SKM-1 (cell line): ENCODE measurements around the gene GOLGB1.
"Not testable (repeated sequence)": the region's sequence is repeated elsewhere in the genome, so short reads cannot be mapped to it uniquely, and the experiment has no call there.

Source experiments
- DNase-seq: peaks from one replicate; lab custom pipeline; 2025; ENCODE audit not compliant: unreplicated experiment; lab: John Stamatoyannopoulos, UW

Gene GOLGB1, protein sequence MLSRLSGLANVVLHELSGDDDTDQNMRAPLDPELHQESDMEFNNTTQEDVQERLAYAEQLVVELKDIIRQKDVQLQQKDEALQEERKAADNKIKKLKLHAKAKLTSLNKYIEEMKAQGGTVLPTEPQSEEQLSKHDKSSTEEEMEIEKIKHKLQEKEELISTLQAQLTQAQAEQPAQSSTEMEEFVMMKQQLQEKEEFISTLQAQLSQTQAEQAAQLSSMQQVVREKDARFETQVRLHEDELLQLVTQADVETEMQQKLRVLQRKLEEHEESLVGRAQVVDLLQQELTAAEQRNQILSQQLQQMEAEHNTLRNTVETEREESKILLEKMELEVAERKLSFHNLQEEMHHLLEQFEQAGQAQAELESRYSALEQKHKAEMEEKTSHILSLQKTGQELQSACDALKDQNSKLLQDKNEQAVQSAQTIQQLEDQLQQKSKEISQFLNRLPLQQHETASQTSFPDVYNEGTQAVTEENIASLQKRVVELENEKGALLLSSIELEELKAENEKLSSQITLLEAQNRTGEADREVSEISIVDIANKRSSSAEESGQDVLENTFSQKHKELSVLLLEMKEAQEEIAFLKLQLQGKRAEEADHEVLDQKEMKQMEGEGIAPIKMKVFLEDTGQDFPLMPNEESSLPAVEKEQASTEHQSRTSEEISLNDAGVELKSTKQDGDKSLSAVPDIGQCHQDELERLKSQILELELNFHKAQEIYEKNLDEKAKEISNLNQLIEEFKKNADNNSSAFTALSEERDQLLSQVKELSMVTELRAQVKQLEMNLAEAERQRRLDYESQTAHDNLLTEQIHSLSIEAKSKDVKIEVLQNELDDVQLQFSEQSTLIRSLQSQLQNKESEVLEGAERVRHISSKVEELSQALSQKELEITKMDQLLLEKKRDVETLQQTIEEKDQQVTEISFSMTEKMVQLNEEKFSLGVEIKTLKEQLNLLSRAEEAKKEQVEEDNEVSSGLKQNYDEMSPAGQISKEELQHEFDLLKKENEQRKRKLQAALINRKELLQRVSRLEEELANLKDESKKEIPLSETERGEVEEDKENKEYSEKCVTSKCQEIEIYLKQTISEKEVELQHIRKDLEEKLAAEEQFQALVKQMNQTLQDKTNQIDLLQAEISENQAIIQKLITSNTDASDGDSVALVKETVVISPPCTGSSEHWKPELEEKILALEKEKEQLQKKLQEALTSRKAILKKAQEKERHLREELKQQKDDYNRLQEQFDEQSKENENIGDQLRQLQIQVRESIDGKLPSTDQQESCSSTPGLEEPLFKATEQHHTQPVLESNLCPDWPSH (N-terminal part only)

DNA sequence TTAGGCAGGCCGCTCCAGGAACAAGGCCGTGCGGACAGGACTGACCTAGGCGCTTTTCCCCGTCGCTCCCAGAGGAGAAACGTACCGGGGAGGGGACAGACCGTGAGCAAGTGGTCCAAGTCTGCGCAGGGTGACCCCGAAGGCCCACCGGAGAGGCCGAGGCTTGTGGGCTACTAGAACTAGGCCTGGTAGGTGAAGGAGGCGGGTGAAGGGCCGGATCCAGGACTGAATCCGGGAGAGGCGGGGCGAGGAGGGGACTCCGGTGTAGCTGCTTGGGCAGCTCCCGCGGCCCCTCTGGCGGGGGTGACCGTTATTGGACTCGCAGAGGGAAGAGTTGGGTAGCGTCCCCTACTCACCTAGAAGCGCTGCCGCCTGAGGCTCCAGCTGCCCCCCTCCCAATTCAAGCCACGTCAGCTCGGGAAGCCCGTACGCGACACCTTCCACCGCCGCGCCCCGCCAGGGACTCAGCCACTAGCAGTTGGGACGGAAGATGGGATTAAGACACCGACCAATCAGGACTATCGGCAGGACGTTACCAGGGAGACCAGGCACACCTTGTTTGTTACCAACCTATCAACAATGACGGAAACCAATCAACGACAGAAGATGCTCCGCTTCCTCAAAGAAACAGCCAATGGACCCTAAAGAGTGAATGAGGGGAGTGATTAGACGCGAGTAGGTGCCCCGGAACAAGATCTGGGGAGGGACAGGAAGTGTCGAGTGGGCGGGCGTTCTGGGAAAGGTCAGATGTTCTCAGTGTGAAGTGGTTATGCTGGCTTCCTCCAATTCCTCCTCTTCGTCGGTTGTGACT lies at the start of gene GOLGB1:
Gene GOLGB1, minus strand, starts transcription at position 466 of the 811 bp plus-strand sequence. CDS start 18,770 bp downstream, outside the sequence.
- DNase-seq: peak; percentile 99

DNA sequence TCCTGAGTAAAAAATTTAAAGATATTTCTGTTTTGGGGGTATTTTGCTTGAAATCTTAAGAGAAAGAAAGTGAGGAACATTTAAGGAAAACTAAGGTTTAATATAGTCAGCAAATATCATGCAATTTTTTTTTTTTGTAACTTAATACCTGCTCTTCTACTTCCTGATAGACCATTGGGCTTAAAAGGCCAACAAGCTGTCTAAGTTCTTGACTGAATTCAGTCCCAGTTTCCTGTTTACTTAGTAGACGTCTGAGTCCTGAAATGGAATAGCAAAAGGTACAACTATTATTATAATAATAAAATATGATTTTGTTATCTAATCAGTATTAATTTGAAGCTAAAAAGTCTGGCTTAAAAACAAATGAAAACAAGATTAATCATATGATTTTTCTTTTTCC lies 47.4 kb upstream of the GOLGB1 start:
- no peak for DNase-seq

DNA sequence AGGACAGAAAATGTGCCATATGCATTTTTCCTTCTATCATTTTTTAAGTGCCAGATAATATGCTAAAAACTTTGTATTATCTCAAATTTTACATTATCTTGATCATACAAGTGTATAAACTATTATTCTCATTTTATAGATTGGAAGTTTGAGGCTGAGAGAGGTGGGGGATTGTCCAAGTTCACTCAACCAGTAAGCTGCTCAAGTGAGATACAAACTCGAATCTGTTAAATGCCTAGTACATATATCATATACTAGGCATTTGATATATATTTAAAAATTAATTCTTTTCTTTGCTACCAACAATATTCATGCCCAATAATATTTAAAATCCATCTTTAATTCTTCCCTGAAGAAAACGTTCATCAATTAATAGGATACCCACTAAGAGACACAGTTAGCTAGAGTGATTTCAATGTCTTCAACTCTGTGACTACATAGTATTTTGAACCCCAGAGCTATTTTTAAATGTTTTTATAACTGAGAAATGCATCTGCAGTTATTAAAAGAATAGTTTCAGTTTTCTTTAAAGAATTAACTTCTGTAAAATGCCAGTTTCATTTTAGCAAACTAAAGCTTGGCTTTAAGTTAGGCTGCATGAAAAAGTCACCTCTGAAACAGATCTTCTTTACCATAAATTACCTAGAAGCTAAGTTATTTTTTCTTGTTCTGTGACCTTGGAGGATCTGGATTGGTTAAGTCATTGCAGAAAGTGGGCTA lies 44.9 kb upstream of the GOLGB1 start:
- DNase-seq: no peak

DNA sequence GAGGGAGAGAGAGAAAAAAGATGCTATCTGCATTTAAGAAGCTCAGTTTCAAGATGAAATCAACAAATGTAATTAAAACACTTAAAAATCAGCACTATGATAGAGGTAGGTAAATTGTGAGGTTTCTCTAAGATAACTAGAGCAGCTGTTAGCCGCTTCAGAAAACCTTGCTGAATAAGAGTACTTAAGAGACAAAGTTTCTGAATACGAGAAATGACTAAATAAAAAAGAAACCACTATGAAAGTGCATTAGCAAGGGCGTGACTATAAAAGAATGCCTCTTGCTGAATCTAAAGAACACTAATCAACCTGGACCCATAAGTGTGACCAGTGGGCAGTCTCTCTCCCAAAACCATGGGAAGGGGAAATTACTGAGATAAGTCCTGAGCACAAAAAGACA lies 43.5 kb upstream of the GOLGB1 start:
- no peak for DNase-seq

DNA sequence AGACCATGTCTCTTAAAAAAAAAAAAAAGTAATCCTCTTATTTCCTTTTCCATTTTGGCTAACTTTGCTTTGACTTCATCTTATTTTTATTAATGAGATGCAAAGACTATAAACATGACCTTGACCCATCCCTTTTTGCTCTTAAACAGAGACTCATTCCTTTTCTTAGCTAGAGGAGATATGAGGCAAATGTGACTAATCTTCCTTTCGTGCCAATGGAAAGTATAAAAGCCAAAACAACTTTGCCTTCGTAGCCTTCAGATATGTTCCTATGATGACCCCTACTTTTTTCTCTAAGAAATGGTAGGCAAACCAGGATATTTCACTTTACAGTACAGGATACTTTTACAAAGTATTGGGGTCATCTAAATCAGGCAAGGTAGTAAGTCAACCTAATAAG lies 36.9 kb upstream of the GOLGB1 start:
- DNase-seq: no peak

DNA sequence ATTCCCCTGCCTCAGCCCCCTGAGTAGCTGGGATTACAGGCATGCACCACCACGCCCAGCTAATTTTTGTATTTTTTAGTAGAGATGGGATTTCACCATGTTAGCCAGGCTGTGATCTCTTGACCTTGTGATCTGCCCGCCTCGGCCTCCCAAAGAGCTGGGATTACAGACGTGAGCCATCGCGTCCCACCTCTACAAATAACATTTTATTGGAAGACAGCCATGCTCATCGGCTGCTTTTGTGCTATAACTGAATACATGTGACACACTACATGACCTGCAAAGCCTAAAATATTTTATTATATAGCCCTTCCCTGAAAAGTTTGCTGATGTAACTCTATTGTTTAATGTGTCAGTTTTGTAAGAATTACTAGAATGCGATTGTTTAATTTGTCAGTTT lies 33.2 kb upstream of the GOLGB1 start:
- not testable (repeated sequence) for DNase-seq

DNA sequence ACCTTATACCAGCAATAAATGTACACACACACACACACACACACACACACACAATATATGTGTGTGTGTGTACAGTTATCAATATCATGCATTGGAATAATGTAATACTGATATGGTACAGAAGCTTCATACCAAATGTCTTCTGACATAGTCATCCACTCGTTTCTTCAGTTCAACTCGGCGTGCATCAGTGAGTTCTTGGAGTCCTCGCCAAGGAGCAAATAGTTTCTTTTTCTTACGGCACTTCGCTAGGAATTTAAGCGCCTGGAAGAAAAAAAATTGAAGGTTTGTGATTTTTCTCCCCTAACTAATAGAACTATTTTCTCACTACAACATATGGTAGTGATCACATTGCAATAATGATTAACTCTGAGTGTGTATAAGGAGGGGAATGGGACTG lies 32.1 kb upstream of the GOLGB1 start:
- DNase-seq: no peak

DNA sequence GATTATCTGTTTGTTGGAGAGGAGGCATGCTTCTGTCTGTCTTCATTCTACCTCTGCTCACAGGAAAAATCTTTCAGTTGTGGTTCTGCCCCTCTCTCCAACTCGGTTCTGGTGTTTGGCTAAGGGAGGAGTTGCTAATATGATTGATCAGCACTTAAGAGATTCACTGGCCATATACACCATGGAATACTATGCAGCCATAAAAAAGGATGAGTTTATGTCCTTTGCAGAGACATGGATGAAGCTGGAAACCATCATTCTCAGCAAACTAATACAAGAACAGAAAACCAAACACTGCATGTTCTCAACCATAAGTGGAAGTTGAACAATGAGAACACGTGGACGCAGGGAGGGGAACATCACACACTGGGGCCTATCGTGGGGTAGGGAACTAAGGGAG lies 25.6 kb upstream of the GOLGB1 start:
- DNase-seq: not testable (repeated sequence)

DNA sequence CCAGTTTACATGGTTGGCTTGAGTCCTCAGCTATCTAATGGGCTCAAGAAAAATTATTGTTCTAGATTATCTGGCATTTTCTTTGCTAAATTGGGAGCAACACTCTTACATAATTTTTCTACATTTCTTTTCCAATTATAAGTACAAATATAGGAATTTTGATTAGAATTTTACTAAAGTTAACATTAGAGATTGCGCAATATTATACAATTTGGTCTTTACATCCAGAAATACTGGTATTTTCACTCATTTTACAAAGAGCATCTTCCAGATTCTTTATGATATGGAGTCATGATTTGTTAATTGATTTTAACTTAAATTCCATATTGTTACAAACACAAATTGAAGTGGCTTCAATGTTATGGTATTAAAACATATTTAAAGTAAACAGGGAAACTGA lies 19.7 kb upstream of the GOLGB1 start:
- no peak for DNase-seq

DNA sequence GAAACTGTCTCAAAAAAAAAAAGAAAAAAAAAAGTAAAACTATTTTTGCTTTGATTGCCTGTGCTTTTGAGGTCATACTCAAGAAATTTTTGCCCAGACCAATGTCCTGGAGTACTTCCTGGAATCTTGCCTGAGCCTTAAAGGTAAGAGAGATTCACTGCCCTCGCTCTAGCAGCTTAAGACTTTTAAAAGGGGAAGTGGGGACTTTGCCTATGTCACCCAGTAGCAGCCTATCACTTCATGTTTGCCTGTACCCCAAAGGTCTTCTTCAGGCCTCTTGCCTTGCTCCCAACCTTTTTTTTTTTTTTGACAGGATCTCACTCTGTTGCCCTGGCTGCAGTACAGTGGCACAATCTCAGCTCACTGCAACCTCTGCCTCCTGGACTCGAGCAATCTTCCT lies 18.9 kb upstream of the GOLGB1 start:
- DNase-seq: no peak

DNA sequence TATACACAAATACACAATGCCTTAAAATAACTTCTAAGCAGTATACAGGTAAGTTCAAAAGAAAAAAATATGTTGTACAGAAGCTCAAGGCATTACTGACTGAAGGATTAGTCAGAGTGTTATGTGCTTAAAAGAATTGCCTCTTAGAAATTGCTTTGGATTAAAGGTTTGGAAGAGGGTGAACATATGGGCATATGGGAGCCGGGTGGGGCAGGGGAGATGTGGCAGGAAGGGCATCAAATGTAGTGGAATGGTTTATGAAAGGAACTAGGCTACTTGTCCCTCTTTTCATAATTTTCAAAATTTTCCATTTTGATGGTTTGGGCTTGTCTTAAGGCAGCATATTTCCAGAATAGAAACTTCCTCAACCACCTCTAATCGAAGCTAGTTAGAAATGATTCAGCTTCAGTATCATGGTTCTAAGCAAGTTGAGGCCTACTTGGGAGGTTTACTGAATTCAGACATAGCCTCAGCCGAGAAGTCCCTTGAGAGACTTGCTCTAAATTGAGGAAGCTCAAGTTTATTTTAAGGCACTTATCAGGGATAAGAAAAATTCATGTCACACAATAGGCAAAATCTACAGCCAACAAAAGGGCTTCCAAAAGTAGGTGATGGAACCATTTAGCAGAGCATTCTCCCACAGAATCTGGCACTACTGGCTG lies 10.1 kb upstream of the GOLGB1 start:
- no peak for DNase-seq

DNA sequence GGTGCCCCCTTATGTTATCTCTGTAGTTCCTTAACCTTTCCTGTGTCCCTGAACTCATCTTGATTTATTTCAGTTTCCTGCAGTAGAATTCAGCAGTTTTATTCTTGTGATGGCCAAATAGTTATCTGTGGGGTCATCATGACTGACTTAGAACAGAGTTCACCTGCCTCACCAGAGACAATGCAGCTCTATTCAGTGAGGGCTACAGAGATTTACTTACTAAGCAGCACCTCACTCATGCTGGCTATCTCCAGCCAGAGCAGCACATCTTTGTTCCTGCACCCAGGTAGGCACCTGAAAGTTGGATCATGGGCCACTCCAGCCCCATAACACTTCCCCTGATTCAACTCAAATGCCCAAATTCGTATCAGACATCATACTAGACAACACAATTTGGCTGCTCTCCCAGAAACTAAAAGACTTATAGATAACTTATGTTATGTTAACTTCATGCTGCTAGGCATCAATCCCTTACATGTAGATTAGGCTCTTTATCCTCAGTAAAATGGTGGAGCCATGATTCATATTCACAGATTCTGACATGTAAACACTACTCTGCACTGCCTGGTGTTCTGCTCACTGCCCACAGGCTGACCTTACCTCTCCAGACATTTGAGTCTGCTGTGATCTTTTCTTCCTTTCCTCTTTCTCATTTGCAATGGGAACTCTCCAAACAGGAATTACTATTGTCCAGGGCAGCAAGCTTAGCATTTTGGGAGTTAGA lies 9.3 kb upstream of the GOLGB1 start:
- no peak for DNase-seq

DNA sequence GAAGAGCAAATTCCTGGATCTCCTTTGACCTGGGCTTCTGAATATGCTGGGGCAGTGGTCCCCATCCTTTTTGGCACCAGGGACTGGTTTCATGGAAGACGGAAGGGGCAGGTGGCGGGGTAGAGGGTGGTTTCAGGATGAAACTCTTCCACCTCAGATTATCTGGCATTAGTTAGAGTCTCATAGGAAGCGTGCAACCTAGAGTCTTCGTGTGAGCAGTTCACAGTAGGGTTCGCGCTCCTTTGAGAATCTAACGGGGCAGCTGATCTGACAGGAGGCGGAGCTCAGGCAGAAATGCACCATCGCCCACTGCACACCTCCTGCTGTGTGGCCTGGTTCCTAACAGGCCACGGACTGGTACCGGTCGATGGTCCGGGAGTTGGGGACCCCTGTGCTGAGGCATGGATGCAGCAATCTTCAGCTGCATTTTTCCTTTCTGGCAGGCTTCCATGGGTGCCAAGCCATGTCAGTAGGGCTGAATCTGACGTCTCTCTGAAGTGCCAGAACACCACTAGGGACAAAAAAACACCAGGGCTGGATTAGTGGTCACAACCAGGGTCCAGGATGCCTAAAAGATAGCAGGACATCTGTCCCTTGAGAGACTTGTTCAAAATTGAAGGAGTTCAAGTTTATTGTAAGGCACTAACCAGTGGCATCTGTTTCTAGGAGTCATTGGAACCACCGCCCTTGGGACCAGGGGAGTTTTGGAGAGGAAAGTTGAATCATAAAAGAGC lies 8.4 kb upstream of the GOLGB1 start:
- no peak for DNase-seq

DNA sequence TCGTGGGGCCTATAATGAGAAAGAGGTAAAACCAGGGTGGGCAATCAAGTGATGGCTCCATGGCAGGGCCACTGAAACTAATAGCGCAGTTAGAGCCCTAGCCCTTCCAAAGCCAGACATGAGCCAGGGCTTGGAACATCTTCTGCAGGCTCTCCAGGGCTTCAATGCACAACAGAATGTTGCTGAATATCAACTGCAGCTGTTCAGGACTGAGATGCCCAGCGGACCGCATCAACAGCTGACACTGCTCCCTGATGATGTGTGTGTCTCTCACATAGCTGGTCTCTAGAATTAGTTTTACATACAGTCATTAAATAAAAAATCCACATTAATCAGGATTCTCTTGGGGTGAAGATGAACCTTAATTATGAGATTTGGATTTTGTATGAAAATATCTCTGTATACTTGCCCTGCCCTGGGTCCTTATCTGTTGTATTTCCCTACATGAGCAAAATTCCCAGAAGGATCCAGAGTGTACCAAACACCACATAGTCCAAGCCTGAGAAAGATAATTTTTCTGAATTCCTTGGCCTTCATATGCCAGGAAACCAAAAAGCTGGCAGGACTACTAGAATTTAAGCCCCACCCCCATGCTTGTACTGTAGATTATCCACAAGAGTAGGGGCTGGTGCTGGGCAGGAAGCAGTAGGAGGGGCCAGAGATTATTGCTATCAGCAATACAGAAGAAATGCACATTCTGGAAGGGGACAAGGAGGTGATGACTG lies 7.7 kb upstream of the GOLGB1 start:
- no peak for DNase-seq

DNA sequence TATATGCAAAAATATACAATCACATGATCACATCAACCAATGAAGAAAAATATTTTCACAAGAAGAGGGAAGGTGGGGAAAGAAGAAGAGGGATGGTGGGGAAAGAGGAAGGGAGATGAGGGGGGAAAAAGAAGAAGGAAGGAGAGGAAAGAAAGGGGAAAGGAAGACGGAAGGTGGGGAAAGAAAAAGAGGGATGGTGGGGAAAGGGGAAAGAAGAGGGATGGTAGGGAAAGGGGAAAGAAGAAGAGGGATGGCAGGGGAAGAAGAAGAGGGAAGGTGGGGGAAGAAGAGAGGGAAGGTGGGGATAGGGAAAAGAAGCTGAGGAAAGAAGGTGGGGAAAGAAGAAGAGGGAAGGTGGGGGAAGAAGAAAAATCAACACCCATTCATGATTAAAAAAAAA lies 3.2 kb upstream of the GOLGB1 start:
- DNase-seq: no peak

DNA sequence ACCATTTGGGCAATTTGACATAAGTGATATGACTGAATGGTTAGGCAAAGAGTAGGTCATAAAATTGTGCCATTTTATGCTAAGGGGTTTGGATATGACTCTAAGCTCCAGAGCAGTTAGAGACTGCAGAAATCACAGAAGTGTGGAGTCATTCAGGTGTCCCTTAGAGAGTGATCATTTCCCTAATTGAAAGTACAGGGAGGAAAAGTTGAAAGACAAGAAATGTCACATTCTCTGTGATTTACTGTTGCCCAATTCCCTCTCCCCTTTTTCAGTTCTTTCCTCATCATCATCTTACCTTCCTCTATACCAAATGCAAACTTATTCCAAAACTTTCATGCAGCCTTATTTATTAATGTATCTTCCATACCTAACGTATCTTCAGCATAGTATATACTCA lies 2.7 kb upstream of the GOLGB1 start:
- no peak for DNase-seq

DNA sequence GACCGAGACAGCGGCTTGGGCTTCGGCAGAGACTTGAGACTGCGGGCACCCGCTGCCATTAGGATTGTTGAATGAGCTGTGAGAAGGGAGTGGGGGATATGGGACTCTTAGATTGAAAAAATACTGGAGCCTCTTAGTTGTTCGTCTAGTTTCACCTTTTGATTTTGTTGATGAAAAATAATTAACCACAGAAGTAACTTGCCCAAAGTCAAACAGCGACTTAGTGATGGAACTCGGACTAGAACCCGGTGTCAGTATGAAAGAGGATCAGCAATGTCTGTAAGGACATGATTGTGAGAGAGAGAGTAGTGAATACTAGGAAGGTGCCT lies 510 bp upstream of the GOLGB1 start:
- no peak for DNase-seq
